ENCODE data around the gene CKLF.

- TF ChIP-seq POLR2A (IDR thresholded peaks at IDR 0.05; ENCODE audit: low read length): no peak
- TF ChIP-seq GATA1 (IDR thresholded peaks at IDR 0.05; ENCODE audit: low read depth, low read length): no peak
Measured at GRCh38 chr16:66516509-66516807, 35.9 kb upstream of the CKLF start.
